Retina (tissue), 1 donor: Measurements from ENCODE around the gene ATP12A.

ENCODE experiments used
- DNase-seq: peaks from one replicate; pipeline ENCODE4 v3.0.0-alpha.2; 2016

ATP12A gene

DNA sequence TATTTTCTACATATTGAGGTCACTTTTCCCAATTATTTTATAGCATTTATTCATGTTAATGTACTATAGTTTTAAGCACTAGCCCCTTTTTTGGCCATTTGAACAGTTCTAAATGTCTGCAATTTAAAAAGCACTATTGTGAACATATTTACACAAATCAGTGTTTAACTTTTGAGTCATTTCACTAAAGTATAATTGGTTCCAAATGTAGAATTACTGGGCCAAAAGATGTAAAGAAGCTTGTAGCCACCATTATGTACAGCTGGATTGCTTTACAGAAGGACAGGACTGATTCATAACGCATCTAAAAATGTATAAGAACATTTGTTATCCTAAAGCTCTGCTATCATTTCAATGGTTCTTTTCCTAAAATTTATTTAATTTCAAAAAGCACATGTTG is 16.6 kb upstream of the ATP12A start:
- DNase-seq, result no peak

DNA sequence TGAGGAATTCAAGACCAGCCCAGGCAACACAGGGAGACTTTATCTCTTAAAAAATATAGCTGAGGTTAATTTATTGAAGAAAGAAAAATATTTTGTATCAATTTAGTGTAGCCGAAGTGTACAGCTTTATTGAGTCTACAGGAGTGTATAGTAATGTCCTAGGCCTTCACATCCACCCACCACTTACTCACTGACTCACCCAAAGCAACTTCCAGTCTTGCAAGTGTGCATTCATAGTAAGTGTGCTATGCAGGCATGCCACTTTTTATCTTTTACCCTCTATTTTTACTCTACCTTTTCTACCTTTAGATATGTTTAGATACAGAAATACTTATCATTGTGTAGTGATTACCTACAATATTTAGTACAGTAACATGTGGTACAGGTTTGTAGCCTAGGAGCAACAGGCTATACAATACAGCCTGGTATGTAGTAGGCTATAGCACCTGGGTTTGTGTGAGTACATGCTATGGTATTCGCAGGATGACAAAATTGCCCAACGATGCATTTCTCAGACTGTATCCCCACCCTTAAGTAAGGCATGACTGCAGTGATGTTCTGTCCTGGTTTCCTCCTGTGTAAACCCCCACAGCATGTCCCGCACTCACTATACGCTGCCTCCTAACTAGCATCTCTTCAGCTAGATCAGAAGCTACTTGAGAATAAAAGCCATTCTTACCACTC is 15.3 kb upstream of the ATP12A start:
- no peak for DNase-seq

GRCh38 chr13:24668511-24668910 is 11.7 kb upstream of the ATP12A start:
- DNase-seq, result no peak

GRCh38 chr13:24668955-24669582 is 11.1 kb upstream of the ATP12A start:
- no peak for DNase-seq

- no peak for DNase-seq
Observed at GRCh38 chr13:24670174-24670573, 10.0 kb upstream of the ATP12A start.

DNA sequence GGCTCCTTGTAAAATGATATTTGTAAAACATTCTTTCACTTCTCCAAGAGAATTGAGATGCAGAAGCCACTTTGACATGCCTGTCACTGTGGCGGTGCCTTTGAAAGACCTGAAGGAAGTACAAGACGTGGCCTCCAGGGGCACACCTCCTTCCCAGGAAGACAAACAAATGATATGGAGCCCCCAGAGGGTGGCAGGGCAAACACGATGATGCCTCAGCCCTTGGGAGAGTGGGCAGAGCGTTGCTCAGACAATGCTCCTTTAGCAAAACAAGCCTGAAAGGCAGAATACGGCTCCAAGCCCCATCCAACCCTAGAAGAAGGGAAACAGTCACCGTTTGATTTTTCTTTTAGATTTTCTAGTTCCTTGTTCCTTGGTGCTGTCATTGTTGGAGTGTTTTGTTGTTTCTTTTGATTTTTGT is 9.2 kb upstream of the ATP12A start:
- DNase-seq, result no peak

- peak; percentile 67 for DNase-seq
Observed at GRCh38 chr13:24671386-24672113, 8.7 kb upstream of the ATP12A start.

GRCh38 chr13:24672141-24673132 is 7.8 kb upstream of the ATP12A start:
- no peak for DNase-seq

GRCh38 chr13:24675806-24676570 is 4.2 kb upstream of the ATP12A start:
- no peak for DNase-seq

- no peak for DNase-seq
Observed at GRCh38 chr13:24678151-24678550, 2.1 kb upstream of the ATP12A start.

DNA sequence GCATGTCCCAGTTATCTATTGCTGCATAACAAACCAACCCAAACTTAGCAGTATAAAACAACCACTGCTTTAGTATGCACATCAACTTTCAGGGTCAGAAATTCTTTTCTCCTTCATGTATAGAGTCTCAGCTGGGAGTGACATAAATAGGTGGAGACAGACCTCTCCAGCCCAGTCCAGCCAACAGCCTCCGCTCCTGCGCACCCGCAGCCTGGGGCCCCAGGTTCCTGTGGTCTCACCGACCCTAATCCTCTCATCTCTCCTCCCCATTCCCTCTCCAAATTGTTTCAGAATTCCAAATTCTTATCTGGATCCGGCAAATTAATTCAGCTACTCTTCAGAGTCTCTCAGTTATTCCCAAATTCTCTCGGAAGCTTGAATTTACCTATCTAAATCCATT is 522 bp upstream of the ATP12A start:
- no peak for DNase-seq

DNA sequence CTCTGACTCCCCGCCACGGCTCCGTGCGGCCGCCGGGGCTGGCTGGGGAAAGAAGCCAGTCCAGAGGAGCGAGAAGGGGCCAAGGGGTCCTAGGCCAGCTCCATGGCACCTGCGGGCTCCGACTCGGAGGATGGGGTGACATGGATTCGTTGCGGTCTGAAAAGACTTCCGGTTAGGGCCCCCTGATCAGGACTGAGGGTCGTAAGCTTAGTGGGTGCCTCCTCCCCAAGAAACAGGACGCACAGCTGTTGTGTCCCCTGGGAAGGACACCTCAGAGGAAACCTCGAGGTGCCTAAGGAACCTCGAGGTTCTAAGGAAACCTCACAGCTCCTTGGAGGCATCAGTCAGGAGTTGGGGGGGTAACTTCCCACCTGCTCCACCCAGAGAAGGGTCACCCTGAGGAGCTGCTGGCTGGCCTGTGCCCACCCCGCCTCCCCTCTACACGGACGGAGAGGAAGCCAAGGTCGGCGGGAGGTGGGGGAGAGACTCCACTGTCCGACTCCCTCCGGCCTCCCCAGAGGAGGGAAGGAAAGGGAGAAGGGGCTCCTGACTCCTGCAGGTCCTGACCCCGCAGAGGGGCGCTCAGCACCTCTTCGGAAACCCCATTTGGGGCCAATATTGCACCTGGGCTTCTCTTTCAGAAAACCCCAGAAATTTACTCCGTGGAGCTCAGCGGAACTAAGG is 855 bp downstream of the ATP12A start:
- no peak for DNase-seq

DNA sequence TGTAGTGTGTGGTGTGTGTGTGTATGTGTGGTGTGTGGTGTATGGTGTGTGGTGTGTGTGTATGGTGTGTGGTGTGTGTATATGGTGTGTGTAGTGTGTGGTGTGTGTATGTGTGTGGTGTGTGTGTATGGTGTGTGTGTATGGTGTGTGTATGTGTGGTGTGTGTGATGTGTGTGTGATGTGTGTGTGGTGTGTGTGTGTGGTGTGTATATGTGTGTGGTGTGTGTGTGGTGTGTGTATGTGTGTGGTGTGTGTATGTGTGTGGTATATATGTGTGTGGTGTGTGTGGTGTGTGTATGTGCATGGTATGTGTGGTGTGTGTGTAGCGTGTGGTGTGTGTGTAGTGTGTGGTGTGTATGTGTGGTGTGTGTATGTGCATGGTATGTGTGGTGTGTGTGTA is 1.7 kb downstream of the ATP12A start:
- DNase-seq, result no peak

- no peak for DNase-seq
Observed at GRCh38 chr13:24682353-24682752, 2.1 kb downstream of the ATP12A start.

- no peak for DNase-seq
Observed at GRCh38 chr13:24683351-24683750, 3.1 kb downstream of the ATP12A start.

- peak; percentile 77 for DNase-seq
Observed at GRCh38 chr13:24683838-24684599, 3.8 kb downstream of the ATP12A start.

GRCh38 chr13:24684600-24684998 is 4.4 kb downstream of the ATP12A start:
- no peak for DNase-seq

GRCh38 chr13:24685314-24685713 is 5.1 kb downstream of the ATP12A start:
- no peak for DNase-seq

GRCh38 chr13:24687611-24688010 is 7.4 kb downstream of the ATP12A start:
- no peak for DNase-seq

GRCh38 chr13:24688111-24688510 is 7.9 kb downstream of the ATP12A start:
- DNase-seq, result no peak

DNA sequence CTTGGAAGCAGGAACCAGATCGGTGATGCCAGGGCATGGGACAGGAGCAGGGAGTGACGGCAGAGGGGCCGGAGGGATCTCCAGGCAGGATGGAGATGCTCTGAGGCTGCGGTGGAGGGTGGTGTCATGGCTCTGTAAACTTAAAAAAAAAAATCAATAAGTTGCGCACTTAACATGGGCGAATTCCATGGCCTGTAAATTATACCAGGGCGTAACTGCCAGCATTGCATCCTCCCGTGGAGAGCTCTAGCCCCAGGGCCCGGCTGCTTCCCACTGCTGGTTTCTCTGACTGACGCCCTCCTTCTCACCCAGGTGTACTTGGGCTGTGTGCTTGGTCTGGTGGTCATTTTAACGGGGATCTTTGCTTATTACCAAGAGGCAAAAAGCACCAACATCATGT is 8.7 kb downstream of the ATP12A start:
- DNase-seq, result no peak
